HUES64 (cell line): Measurements from ENCODE around the gene RNF11. TPM values are rescaled to one million over a fixed set of nuclear protein-coding genes. Genes with fewer than 3 reads are reported as not detected.

ENCODE experiments used
- H3K27ac ChIP-seq: 2 replicates; pipeline ENCODE4 v1.7.0; 2013; ENCODE audit warnings: low read depth, low read length, inconsistent platforms
- H3K27me3 ChIP-seq: 2 replicates; pipeline ENCODE4 v1.6.1; 2013; ENCODE audit warnings: mild to moderate bottlenecking, low read length; ENCODE audit not compliant: insufficient read depth
- H3K36me3 ChIP-seq: 2 replicates; pipeline ENCODE4 v1.6.1; 2013; ENCODE audit warnings: mild to moderate bottlenecking, low read length; ENCODE audit not compliant: insufficient read depth
- H3K4me1 ChIP-seq: 2 replicates; pipeline ENCODE4 v1.6.1; 2013; ENCODE audit warnings: mild to moderate bottlenecking, low read length, moderate library complexity; ENCODE audit not compliant: insufficient read depth
- H3K4me3 ChIP-seq: 2 replicates; pipeline ENCODE4 v1.5.1; 2013; ENCODE audit warnings: mild to moderate bottlenecking, low read length, moderate library complexity
- H3K9ac ChIP-seq: 2 replicates; pipeline ENCODE4 v1.6.1; 2013; ENCODE audit warnings: mild to moderate bottlenecking, low read depth, low read length
- H3K9me3 ChIP-seq: 2 replicates; pipeline ENCODE4 v1.6.1; 2013; ENCODE audit warnings: low read depth, low read length; ENCODE audit not compliant: insufficient read depth
- WGBS: fragments of 150-250, 120-280 bp; methylation state at CpG from one replicate; pipeline ENCODE4 v1.1.7; 2013; ENCODE audit warnings: missing lambda C conversion rate; 5-methylcytosine and 5-hydroxymethylcytosine counted together
- polyA plus RNA-seq, 2 experiments: library from polyadenylated mRNA; stranded (reverse); fragments of 50-300 nt; gene quantifications; one replicate each; pipeline ENCODE4 v1.2.3, GENCODE V29; 2013

RNF11 gene, protein sequence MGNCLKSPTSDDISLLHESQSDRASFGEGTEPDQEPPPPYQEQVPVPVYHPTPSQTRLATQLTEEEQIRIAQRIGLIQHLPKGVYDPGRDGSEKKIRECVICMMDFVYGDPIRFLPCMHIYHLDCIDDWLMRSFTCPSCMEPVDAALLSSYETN
- 41.6 TPM for polyA plus RNA-seq (2013, experiment 1 of 2)
- 38.4 TPM for polyA plus RNA-seq (2013, experiment 2 of 2)

DNA sequence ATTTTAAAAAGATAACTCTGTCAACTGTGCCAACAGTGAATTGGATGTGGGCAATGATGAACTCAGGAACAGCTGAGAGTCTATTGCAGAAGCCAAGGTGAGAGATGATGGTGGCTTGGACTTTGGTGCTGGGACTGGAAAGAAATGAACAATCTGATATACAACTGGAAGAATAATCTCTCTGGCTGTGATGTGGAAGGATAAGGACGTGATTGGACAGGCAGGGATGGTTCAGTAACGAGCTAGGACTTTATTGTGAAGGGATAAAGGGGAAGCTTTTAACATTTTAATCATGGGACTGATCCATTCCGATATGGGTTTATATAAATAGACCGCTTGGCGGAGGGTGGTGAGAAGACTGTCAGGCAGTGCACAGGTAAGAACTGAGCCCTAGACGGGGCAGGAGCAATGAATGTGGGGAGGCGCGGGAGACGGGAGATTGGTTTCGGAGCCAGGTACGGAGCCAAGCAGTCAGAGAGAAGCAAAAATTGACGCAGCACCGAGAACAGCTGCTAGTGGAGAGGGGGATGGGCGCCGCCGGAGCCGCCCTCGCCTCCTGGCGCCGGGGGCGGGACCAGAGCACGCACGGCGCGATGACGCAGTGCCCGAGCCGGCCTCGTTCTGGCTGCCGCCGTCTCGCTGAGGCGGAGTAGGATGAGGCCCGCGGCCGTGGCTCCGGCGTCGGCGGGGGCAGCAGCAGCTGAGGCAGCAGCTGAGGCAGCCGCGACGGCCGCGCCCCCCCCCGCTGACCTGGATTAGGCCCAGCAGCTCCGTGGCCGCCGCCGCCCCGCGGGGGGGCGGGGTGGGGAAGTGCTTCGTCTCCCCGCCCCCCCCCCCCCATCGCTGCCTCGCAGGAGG lies at the start of gene RNF11:
TSS of gene RNF11 (plus strand) at position 601 of the 858 bp plus-strand sequence. CDS start 484 bp downstream, outside the sequence.
- H3K27me3 ChIP-seq, result no peaks in the 10 kb centered on the region; the same call in 1 of the 2 replicates
- H3K9me3 ChIP-seq, result no peaks in the 10 kb centered on the region
- peaks cover 23% of the 10 kb centered on the region for H3K4me1 ChIP-seq
- peak within 1 kb of the TSS; percentile 84 for H3K9ac ChIP-seq
- under 1% methylated on average over 46 of the region's 57 CpGs for WGBS
- H3K4me3 ChIP-seq, result peak within 1 kb of the TSS; percentile 97
- H3K36me3 ChIP-seq, result no peaks in the 10 kb centered on the region
- peak within 1 kb of the TSS; percentile 75 for H3K27ac ChIP-seq

DNA sequence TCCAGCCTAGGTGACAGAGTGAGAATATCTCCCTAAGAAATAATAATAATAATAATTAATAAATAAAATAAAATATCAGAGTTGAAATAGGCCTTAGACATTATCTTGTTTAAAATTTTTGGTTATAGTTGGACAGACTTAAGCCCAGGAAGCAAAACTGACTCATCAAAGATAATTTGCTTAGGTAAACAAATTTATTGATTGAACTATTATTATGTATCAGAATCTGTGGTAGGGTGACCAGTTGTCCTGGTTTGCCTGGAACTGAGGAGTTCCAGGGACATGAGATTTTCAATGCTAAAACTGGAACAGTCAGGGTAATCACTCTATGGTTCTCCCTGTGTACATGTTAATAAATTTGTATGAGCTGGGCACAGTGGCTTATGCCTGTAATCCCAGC lies 47.8 kb upstream of the RNF11 start:
- Histone ChIP-seq H3K9me3 (no peaks in the 10 kb centered on the region), H3K9ac (no peak overlapping the region), H3K27ac (no peak overlapping the region), H3K4me3 (no peak overlapping the region), H3K36me3 (no peaks in the 10 kb centered on the region), H3K4me1 (no peaks in the 10 kb centered on the region), H3K27me3 (no peaks in the 10 kb centered on the region)

DNA sequence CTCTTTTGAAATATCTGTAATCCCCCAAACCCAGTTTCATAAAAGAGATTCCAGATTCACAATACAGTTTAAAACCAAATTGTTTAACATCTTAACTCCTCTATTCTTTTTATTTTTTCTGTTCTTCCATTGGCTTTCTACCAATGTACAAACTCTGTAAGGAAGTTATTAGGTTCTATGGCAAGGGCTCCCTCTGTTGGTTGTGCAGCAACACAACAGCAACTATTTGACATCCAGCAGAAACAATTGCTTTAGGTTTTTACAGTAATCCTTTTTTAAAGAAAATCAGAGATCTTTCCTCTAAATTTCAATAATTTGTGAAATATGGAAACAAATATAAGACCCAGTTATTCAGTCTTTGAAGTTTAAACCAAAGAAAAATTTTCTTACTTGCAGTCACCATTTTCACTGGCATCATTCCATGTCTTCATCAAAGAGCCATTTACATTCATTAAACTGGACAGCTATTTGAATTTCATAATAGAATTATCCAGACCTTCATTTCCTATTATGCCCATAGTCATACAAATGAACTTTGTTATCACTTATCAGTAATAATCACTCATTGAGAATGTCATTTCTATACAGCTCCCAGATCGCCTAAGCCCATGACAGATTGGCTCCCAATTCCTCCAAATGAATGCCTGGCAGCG lies 46.5 kb upstream of the RNF11 start:
- Histone ChIP-seq H3K4me3 (no peak overlapping the region), H3K4me1 (no peaks in the 10 kb centered on the region), H3K36me3 (no peaks in the 10 kb centered on the region), H3K27ac (no peak overlapping the region), H3K27me3 (no peaks in the 10 kb centered on the region), H3K9ac (no peak overlapping the region), H3K9me3 (no peaks in the 10 kb centered on the region)
- 81% methylated on average over 2 of the region's 2 CpGs for WGBS

DNA sequence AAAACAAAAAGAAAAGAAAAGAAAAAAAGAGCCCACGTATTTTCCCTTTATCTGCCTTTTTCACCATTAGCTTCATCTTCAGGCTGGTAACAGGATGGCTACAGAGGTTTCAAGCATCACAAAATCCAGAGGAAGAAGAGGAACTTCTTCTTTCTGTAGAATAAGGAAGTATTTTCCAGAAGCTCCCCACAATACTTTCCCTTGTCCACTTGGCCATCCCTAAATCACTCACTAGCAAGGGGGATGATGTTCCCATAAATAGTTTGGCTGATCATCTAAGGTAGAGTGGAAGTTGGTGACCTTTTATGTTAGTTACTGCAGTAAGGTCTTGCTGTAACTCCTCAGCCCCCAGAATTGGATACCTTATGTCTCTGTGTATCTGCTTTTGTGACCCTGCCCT lies 45.1 kb upstream of the RNF11 start:
- Histone ChIP-seq H3K27me3 (no peaks in the 10 kb centered on the region), H3K4me3 (no peak overlapping the region), H3K36me3 (no peaks in the 10 kb centered on the region), H3K27ac (no peak overlapping the region), H3K4me1 (no peaks in the 10 kb centered on the region), H3K9ac (no peak overlapping the region), H3K9me3 (no peaks in the 10 kb centered on the region)
- WGBS, result no CpG with 5 or more reads among the region's 1 CpG

DNA sequence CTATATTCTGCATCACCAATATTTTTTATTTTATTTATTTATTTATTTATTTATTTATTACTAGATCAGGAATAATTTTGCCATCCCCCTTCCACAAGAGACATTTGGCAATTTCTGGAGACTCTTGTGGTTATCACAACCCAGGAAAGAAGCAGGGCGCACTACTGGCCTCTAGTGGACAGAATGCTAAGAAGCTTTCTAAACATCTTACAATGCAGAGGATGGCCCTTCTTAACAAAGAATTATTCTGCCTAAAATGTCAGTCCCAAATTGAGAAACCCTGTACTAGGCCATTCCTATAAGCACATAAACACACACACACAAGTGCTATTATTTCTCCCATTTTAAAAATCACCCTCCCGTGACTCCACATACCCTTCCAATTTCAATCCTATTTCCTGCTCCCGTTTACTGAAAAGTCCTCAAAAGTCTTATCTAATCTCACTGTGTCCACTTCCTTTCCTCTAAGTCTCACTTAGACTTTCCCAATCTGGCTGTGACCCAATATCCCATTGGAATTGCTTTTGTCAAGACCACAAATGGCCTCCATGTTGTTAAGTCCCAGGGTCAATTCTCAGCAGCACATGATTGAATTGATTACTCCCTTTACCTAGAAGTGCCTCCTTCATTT lies 43.7 kb upstream of the RNF11 start:
- 51% methylated on average over 3 of the region's 3 CpGs for WGBS
- H3K27ac ChIP-seq, result no peak overlapping the region
- H3K9ac ChIP-seq, result no peak overlapping the region

DNA sequence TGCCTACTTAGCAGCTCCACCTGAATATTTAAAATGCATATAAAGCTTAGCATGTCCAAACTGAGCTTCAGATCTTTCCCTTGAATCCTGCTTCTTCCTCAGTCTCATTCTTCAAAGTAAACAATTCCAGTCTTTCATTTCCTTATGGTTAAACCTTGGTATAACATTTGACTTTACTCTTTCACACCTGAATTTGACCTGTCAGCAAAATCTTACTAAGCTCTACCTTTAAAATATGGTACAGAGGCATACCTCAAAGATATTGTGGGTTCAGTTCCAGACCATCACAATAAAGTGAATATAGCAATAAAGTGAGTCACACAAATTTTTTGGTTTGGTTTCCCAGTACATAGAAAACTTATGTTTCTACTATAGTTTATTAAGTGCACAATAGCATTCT lies 42.5 kb upstream of the RNF11 start:
- no peaks in the 10 kb centered on the region for H3K9me3 ChIP-seq
- H3K36me3 ChIP-seq, result no peaks in the 10 kb centered on the region
- no peaks in the 10 kb centered on the region for H3K4me1 ChIP-seq
- H3K9ac ChIP-seq, result no peak overlapping the region
- H3K27ac ChIP-seq, result no peak overlapping the region
- no peak overlapping the region for H3K4me3 ChIP-seq
- no peaks in the 10 kb centered on the region for H3K27me3 ChIP-seq

More for the DNA sequence above, 43.7 kb upstream of the RNF11 start:
- no peaks in the 10 kb centered on the region for H3K4me1 ChIP-seq
- H3K9me3 ChIP-seq, result no peaks in the 10 kb centered on the region
- no peaks in the 10 kb centered on the region for H3K36me3 ChIP-seq
- no peaks in the 10 kb centered on the region for H3K27me3 ChIP-seq
- H3K4me3 ChIP-seq, result no peak overlapping the region

DNA sequence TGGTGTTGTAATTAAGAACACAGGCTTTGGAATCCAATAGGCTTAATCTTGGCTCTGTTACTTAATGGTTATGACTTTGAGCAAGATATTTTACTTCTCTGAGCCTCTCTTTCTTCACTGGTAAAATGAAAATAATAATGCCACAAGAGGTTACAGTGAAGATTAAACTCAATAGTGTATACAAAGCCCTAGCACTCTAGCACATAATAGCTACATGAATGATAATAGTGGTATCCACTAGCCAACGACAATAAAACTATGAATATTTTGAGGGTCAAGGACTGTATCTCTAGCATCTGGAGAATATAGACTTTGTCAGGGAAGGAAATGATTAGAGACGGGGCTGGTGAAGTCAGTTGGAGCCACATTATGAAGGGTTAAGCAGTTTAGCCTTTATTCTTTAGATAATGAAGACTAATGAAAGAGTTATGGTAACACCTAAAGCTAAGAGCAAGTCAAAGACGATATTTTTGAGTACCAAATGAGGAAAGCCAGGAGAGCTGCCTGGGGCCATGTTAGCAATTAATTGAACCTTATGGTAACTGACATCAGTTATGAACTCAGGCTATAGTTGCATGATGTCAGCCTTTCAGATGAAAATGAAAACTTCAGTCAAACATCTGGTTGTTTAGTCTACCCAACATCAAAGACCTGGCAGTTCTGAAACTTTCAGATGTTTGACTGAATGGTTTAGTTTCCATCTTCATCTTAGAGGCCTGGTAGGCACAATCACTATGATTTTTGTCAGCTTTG lies 32.8 kb upstream of the RNF11 start:
- H3K27me3 ChIP-seq, result no peaks in the 10 kb centered on the region
- H3K9me3 ChIP-seq, result no peaks in the 10 kb centered on the region
- H3K4me1 ChIP-seq, result no peaks in the 10 kb centered on the region
- no peak overlapping the region for H3K27ac ChIP-seq
- WGBS, result 93% methylated on average over 3 of the region's 3 CpGs
- H3K9ac ChIP-seq, result no peak overlapping the region
- H3K36me3 ChIP-seq, result no peaks in the 10 kb centered on the region
- H3K4me3 ChIP-seq, result no peak overlapping the region

DNA sequence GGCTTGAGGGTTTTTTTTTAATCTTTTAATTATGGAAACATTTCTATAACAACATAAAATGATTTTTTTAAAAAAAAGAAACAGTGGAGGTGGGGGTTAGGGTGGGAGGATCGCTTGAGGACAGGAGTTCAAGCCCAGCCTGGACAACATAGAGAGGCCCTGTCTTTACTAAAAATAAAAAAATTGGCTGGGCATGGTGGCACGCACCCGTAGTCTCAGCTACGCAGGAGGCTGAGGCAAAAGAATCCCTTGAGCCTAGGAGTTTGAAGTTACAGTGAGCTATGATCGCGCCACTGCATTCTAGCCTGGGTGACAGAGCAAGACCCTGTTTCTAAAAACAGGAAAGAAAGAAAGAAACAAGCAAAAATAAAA lies 32.2 kb upstream of the RNF11 start:
- Histone ChIP-seq H3K27ac (no peak overlapping the region), H3K4me1 (no peaks in the 10 kb centered on the region), H3K9me3 (no peaks in the 10 kb centered on the region), H3K4me3 (no peak overlapping the region), H3K36me3 (no peaks in the 10 kb centered on the region), H3K9ac (no peak overlapping the region), H3K27me3 (no peaks in the 10 kb centered on the region)
- WGBS, result 96% methylated on average over 6 of the region's 6 CpGs

DNA sequence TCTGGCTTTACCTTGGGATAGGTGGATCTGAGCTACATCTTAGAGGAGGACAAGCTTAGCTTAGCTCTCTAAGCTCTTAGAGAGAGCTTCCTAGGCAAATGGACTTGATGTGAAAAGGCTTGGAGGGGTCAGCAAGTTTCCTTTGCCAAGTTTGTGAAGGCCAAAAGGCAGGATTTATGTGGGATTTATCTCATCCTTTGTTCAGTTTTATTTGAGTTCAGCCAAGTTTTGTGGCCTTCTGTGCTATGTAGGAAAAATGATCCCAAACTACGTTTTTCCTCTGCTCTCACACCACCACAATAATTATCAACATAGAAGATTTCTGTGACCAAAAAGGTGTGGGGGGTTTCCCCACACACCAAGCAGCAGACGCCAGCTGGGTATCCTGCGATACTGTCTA lies 26.0 kb upstream of the RNF11 start:
- no peak overlapping the region for H3K27ac ChIP-seq
- H3K27me3 ChIP-seq, result no peaks in the 10 kb centered on the region
- H3K4me3 ChIP-seq, result no peak overlapping the region
- WGBS, result 94% methylated on average over 2 of the region's 3 CpGs
- H3K9me3 ChIP-seq, result no peaks in the 10 kb centered on the region
- H3K9ac ChIP-seq, result no peak overlapping the region
- no peaks in the 10 kb centered on the region for H3K4me1 ChIP-seq
- no peaks in the 10 kb centered on the region for H3K36me3 ChIP-seq

DNA sequence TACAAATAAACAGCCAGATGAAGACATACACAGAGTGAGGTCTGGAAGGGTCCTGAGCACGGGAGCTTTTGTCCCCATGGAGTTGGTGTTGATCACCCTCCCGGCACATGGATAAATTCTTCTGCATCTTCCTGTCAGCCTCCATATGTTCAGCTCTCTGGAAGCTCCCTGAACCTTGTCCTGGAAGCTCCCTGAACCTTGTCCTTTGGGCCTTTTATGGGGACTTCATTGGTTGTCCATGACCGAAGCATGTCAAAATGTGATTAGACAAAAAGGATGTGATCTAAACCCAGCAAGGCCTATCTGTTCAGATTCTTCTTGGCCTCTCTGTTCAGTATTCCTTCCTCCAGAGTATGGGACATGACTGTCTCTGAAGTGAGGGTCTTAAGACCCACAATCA lies 25.4 kb upstream of the RNF11 start:
- no peak overlapping the region for H3K4me3 ChIP-seq
- H3K9ac ChIP-seq, result no peak overlapping the region
- no peaks in the 10 kb centered on the region for H3K36me3 ChIP-seq
- no peaks in the 10 kb centered on the region for H3K4me1 ChIP-seq
- 97% methylated on average over 3 of the region's 3 CpGs for WGBS
- H3K27ac ChIP-seq, result no peak overlapping the region
- no peaks in the 10 kb centered on the region for H3K9me3 ChIP-seq
- no peaks in the 10 kb centered on the region for H3K27me3 ChIP-seq
